DMS53 (cell line): Measurements from ENCODE around the gene DSCAM.

Source experiments
- DNase-seq: peaks from one replicate; lab custom pipeline; 2025; lab: John Stamatoyannopoulos, UW

The DSCAM gene

DNA sequence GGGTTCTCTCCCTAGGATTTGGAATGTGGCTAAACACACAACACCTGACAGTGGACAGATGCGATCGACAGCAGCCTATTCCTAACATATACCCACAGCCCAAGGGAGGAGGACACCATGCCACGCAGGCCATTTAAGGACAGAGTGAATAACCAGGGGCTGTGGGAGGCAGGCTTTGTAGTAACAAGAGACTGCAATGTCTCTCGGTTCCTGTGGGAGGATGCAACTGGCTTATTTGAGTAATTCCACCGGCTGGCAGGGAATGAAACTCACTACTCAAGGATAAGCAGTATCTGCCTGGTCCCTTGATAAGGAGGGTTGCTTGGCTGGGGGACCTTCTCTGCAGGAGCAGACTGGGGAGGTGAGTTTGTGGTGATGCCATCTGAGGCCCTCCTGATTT is 870.2 kb downstream of the DSCAM start:
- no peak for DNase-seq

DNA sequence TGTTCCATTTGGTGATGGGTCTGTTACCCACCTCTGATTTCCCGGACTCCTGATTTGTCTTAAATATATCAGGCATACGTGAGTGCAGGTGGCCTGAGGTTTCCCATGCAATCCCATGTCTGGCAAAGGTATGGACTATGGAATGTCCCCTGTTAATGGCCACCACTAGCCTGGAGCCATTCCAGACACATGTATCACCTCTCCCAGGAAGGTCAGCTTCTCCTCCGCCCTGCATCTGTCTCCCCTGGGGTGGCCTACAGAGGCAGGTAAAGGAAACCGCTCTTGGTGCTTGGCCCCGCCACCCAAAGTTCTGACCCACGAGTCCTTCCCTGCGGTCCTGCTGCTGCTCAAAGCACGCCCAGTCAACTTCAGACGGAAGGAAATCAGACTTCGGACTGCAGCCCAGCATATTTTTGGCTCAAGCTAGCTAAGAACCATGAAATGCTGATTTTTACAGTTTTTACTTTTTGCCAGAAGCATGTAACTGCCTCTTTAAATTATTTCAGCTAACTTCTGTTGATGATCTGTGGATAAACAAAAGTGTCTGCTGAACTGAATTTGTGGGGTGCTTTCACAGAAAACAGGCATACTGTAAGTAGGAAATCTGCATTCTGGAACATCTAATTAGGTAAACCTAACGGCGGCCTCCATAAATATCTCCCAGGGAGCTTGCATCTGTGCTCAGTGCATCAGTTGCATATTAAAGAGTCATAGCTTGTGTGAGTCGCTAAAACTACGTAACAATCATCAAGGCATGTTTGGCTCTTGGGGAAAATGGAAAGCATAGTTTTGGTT is 873.8 kb downstream of the DSCAM start:
- no peak for DNase-seq

DNA sequence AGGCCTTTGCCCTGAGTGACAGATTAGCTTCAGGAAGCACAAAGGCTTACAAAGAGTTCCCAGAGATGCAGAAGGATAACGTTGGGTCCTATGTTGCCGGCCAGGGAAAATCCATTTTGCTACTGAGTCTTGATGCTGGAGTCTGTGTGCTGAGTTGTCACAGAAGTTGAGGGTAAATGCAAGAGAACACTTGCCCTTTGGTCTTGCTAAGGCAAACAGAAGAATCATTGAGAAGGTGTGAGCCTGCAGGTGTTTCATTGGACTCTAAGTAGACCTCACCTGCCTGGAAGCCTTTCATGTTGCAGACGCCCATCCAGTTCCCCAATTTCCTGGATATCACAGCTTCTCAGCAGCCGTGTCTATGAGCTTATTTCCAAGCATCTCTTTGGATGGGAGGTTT is 874.5 kb downstream of the DSCAM start:
- peak; percentile 5 for DNase-seq

DNA sequence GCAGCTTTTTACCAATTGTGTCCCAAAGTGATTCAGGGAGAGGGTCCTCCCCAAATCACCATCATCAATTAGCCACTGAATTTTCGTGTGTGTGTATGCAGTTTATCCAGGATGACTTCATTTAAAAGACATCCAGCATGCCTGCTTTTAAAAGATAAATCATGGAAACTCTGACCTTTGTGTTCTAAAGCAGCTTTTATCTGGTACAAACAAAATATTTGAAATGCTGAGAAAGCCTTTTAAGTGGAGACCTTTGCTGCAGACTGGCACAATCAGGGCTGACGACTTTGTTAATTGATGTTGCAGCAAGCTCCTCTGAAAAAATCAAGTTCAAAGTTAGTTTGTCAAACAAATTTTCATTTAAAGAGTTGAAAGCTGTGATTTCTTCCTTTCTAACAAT is 875.0 kb downstream of the DSCAM start:
- no peak for DNase-seq

DNA sequence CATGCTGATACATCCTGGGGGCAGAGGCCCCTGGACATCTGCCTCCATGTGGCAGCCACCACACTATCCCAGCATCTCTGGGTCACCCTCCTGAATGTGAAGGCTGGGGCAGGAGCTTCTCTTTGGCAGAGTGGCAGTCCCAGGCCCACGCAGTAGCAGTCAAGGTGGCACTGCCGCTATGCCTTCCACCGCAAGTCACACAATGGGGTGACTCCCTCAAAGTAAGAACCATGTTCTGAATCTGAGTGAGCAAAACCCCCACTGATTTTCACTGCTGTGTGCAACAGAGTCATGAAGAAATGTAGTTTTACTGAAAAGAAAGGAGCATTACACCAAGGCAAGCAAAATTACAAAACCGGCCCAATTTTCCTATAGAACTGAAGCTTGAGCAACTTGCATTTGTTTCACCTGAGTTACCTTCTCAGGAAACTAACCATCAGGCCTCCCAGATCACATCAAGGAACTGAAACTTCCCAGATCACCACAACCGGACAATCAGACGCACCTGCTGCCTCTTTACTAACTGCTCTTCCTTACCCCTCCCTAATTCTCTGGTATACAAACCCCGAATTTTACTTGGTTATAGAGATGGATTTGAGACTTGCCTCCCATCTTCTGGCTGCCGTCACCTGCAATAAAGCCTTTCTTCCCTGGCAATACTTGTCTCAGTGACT is 877.1 kb downstream of the DSCAM start:
- DNase-seq: no peak

DNA sequence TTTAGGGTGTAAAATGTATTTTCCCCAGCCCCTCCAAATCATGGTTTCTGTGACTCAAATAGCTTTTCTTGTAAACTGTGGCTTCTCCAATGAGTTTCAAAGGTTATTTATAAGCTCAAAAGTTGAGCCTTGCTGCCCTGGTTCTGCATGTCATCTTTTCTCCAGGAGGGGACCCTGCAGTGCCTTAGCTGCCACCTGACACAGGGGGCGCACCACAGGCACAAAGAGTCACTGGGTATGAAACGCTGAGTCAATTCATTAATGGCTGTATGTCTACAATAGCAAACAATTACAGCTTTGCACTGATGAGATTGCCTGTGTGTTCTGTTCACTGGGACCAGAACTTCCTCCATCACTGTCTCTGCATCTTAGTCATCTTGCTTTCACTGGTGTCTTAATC is 878.9 kb downstream of the DSCAM start:
- no peak for DNase-seq

DNA sequence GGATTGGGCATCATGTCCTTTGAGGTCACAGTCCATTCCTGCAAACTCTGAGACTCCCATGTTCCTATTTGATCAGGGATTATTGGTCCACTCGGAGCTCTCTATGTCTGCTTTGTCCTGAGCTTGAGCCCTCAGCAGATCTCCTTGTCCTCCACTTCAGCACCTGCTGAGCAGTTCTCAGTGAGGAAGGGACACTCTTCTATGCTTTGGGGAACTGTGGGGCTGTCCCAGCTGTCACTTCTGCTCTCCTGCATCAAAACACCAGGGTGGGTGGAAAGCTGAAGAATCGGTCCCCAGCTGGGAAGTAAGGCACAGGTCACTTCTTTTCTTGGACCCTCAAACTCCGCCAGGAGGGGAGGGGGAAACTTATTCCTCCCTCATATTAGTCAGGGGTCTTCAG is 880.2 kb downstream of the DSCAM start:
- DNase-seq: no peak

DNA sequence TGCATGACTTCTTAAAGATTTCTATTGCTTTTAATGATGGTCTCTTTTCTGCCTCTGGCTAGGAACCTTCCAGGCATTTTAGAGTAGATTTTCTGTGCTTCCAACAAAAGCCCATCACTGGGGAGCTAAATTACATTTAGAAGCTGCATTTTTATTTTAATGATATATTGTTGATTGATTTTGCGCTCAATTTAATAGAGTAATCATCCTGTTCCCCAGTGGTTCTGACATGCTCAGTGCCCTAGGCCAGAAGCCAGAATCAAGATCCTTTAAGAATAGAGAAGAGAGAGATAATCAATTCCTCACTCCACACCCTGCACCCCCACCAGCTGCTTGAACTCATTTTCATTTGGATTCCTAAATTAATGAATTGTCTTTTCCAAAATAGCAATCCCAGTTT is 881.9 kb downstream of the DSCAM start:
- no peak for DNase-seq

DNA sequence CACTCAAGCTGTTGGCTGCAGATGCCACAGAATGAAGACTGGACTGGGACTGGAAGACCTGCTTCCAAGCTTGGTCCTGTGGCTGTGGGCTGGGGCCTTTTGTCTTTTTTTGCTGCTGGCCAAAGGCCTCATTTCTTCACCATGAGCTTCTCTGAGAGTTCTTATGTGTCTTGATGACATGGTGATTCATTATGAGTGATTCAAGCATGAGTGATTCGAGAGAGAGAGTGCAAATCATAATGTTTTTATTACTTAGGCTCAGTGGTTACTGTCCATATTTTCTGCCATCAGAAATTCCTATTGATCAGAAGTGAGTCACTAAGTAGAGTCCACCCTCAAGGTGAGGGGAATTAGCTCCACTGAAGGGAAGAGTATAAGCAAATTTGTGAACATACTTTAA is 885.7 kb downstream of the DSCAM start:
- DNase-seq: no peak
